ENCODE results near the gene MAML3.

The MAML3 gene

DNA sequence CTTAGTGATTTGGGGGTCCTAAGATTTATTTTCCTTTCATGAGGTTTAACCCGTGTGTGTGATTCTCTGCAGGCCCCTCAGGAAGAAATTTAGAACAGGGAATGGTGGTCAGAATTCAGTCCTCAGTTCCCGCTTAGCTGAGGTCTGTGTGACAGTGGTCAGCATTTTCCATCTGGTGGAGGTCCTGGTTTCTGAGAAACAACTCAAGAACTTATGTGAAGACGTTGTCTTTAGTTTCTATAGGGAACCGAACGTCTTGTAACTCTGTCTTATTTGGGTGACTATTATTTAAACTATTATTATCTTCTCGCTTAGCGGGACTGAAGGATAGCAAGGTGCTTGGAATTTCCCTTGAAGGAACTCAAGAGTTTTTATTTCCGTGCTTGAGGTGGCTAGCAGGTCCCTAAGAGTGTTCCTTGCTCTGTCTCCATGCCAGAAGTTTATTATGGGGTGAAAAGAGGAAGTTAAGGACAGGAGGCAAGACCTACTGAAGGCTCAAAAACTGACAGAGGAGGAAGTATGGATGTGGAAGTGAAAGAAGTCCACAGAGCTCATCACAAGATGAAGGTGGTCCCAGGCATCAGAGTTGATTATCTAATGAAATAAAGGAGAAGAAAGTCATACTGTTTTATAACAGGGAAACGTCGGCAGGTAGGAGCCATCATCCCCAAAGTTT is 479.0 kb downstream of the MAML3 start:
- Histone ChIP-seq H3K9me3 (ENCODE audit: control insufficient read depth in 1 of 2, low read length in 2 of 2) (no peaks in the 10 kb centered on the region), H3K4me3 (ENCODE audit: low read depth in 1 of 2, low read length in 2 of 2) (no peak overlapping the region), H3K36me3 (ENCODE audit: control insufficient read depth in 1 of 2, insufficient read depth in 2 of 2, low read length in 2 of 2) (peaks cover 15 to 25% of the 10 kb centered on the region in 2 donors), H3K27me3 (ENCODE audit: low read depth, low read length) (no peaks in the 10 kb centered on the region), H3K27ac (ENCODE audit: low read length) (no peak overlapping the region), H3K4me1 (ENCODE audit: control insufficient read depth in 1 of 2, insufficient read depth in 2 of 2, low read length in 2 of 2) (no peaks in the 10 kb centered on the region)

DNA sequence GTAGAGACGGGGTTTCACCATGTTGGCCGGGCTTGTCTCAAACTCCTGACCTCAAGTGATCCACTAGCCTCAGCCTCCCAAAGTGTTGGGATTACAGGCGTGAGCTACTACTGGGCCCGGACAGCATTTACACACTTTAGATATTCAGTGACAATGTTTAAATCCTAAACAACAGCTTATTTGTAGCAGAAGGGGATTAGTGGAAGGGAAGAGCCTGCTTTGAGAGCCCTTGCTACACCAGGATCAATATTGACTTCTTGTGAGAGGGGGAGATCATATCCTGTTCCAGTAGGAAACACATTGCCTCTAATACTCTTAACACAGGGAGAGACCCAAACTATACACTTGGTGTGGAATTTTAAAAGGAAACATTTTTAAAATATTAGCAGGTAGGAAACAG is 481.3 kb downstream of the MAML3 start:
- H3K9me3 ChIP-seq (ENCODE audit: control insufficient read depth in 1 of 2, low read length in 2 of 2) = no peaks in the 10 kb centered on the region
- H3K27ac ChIP-seq (ENCODE audit: low read length) = no peak overlapping the region
- H3K27me3 ChIP-seq (ENCODE audit: low read depth, low read length) = no peaks in the 10 kb centered on the region
- no peaks in the 10 kb centered on the region for H3K4me1 ChIP-seq (ENCODE audit: control insufficient read depth in 1 of 2, insufficient read depth in 2 of 2, low read length in 2 of 2)
- peaks cover 3 to 8% of the 10 kb centered on the region in 2 donors for H3K36me3 ChIP-seq (ENCODE audit: control insufficient read depth in 1 of 2, insufficient read depth in 2 of 2, low read length in 2 of 2)
- H3K4me3 ChIP-seq (ENCODE audit: low read depth in 1 of 2, low read length in 2 of 2) = no peak overlapping the region

DNA sequence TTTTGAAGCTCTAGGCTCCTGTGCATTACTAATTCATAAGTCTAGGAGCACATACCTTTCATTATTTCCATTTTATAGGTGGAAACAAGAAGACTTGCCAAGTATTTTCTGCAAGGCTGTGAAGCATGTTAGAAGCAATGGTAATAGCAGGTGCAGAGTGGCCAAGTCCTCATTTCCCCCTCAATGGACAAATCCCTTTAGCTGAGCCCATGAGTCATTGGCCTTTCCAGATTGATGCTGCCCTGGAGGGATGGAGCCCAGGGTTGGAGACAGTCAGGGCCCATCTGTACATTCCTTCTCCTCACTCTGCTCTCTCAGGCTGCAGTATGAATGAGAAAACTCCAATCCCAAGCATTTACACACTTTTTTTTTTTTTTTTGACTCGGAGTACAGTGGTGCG is 481.8 kb downstream of the MAML3 start:
- H3K27ac ChIP-seq (ENCODE audit: low read length) = no peak overlapping the region
- H3K36me3 ChIP-seq (ENCODE audit: control insufficient read depth in 1 of 2, insufficient read depth in 2 of 2, low read length in 2 of 2) = peaks cover 3 to 8% of the 10 kb centered on the region in 2 donors
- no peak overlapping the region for H3K4me3 ChIP-seq (ENCODE audit: low read depth in 1 of 2, low read length in 2 of 2)
- no peaks in the 10 kb centered on the region for H3K27me3 ChIP-seq (ENCODE audit: low read depth, low read length)
- peaks cover 2 to 5% of the 10 kb centered on the region in 2 donors for H3K4me1 ChIP-seq (ENCODE audit: control insufficient read depth in 1 of 2, insufficient read depth in 2 of 2, low read length in 2 of 2)
- H3K9me3 ChIP-seq (ENCODE audit: control insufficient read depth in 1 of 2, low read length in 2 of 2) = no peaks in the 10 kb centered on the region

DNA sequence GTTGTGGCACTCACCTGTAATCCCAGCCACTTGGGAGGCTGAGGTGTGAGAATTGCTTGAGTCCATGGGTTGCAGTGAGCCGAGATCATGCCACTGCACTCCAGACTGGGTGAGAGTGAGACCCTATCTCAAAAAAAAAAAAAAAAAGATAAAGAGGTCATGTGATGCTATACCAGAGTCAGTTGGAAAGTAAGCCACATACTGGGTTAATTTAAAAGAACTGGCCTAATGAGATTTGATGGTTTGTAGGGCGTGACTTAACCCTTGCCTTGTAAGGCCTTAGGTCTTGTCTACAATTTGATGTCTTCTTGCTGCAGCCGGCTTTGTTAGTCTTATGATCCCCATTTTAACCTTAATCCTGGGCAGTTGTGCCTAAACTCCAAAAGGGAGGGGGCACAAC is 483.2 kb downstream of the MAML3 start:
- Histone ChIP-seq H3K9me3 (ENCODE audit: control insufficient read depth in 1 of 2, low read length in 2 of 2) (no peaks in the 10 kb centered on the region), H3K4me3 (ENCODE audit: low read depth in 1 of 2, low read length in 2 of 2) (no peak overlapping the region), H3K4me1 (ENCODE audit: control insufficient read depth in 1 of 2, insufficient read depth in 2 of 2, low read length in 2 of 2) (peaks cover 7 to 9% of the 10 kb centered on the region in 2 donors), H3K36me3 (ENCODE audit: control insufficient read depth in 1 of 2, insufficient read depth in 2 of 2, low read length in 2 of 2) (peaks cover 3 to 8% of the 10 kb centered on the region in 2 donors), H3K27me3 (ENCODE audit: low read depth, low read length) (no peaks in the 10 kb centered on the region), H3K27ac (ENCODE audit: low read length) (no peak overlapping the region)

DNA sequence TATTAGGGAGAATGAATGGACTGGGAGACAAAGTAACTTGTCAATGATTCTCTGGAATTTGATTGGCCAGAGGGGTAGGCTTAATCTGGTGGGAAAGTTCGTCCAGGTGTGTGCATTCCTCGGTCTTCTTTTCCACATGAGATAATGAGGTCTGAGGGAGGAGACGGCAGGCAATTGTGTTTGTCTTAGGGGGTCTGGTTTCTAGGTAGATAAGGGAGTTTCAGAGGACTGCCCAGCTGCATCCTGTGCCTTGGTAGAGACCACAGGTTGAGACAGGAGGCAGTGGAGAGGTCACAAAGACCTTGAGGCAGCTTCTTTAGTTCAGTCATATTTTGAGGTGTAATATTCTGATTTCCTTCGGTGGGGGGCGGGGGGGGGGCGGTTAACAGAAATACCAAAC is 484.1 kb downstream of the MAML3 start:
- H3K4me3 ChIP-seq (ENCODE audit: low read depth in 1 of 2, low read length in 2 of 2) = no peak overlapping the region

DNA sequence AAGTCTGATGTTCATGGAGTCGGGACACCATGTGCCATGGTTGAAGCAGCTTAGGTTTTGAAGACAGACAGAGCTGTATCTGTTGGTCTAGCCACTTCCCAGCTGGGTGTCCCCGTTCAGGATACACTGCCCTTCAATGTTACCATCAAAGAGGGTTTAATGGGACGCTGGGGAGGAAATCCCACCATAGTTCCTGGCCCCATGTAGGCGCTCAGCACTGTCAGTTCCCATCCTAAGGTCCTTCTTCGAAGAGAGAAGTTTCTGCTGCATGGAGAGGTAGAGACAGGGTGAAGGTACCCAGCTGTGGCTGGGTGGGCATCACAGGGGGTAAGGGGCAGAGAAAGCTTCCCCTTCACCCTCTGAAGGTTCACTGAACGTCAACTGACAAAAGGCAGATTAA is 484.6 kb downstream of the MAML3 start:
- Histone ChIP-seq H3K36me3 (ENCODE audit: control insufficient read depth in 1 of 2, insufficient read depth in 2 of 2, low read length in 2 of 2) (peaks cover 3 to 8% of the 10 kb centered on the region in 2 donors), H3K4me1 (ENCODE audit: control insufficient read depth in 1 of 2, insufficient read depth in 2 of 2, low read length in 2 of 2) (peaks cover 9 to 12% of the 10 kb centered on the region in 2 donors), H3K27me3 (ENCODE audit: low read depth, low read length) (no peaks in the 10 kb centered on the region), H3K9me3 (ENCODE audit: control insufficient read depth in 1 of 2, low read length in 2 of 2) (no peaks in the 10 kb centered on the region), H3K27ac (ENCODE audit: low read length) (no peak overlapping the region), H3K4me3 (ENCODE audit: low read depth in 1 of 2, low read length in 2 of 2) (no peak overlapping the region)

More for the DNA sequence above, 484.1 kb downstream of the MAML3 start:
- Histone ChIP-seq H3K9me3 (ENCODE audit: control insufficient read depth in 1 of 2, low read length in 2 of 2) (no peaks in the 10 kb centered on the region), H3K4me1 (ENCODE audit: control insufficient read depth in 1 of 2, insufficient read depth in 2 of 2, low read length in 2 of 2) (peaks cover 9 to 12% of the 10 kb centered on the region in 2 donors), H3K27ac (ENCODE audit: low read length) (no peak overlapping the region), H3K36me3 (ENCODE audit: control insufficient read depth in 1 of 2, insufficient read depth in 2 of 2, low read length in 2 of 2) (peaks cover 3 to 8% of the 10 kb centered on the region in 2 donors), H3K27me3 (ENCODE audit: low read depth, low read length) (no peaks in the 10 kb centered on the region)

DNA sequence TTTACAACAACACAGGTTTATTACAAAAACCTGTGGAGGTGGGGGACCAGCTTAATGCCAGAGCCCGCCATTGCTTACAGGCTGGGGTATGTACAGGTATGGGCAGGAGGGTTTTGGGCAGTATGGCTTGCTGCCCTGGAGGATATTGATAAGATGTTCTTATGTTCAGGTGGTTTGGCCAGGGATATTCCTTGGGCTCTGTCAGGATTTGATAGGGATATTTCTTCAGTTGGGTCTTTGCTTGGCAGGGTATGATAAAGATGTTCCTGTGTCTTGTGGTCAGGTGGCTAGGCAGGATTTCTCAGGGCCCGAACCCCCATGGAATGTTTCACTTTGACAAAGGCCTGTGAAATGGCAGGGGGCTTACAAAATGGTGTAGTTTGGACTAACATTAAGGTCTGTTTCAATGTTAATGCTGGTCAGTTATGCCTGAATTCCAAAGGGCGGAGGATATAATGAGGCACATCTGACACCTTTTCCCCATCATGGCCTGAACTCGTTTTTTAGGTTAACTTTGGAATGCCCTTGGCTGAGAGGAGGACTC is 485.3 kb downstream of the MAML3 start:
- no peak overlapping the region for H3K4me3 ChIP-seq (ENCODE audit: low read depth in 1 of 2, low read length in 2 of 2)
- no peaks in the 10 kb centered on the region for H3K9me3 ChIP-seq (ENCODE audit: control insufficient read depth in 1 of 2, low read length in 2 of 2)
- no peaks in the 10 kb centered on the region for H3K27me3 ChIP-seq (ENCODE audit: low read depth, low read length)
- H3K4me1 ChIP-seq (ENCODE audit: control insufficient read depth in 1 of 2, insufficient read depth in 2 of 2, low read length in 2 of 2) = peaks cover 9 to 12% of the 10 kb centered on the region in 2 donors
- H3K36me3 ChIP-seq (ENCODE audit: control insufficient read depth in 1 of 2, insufficient read depth in 2 of 2, low read length in 2 of 2) = peaks cover 3 to 8% of the 10 kb centered on the region in 2 donors
- no peak overlapping the region for H3K27ac ChIP-seq (ENCODE audit: low read length)

DNA sequence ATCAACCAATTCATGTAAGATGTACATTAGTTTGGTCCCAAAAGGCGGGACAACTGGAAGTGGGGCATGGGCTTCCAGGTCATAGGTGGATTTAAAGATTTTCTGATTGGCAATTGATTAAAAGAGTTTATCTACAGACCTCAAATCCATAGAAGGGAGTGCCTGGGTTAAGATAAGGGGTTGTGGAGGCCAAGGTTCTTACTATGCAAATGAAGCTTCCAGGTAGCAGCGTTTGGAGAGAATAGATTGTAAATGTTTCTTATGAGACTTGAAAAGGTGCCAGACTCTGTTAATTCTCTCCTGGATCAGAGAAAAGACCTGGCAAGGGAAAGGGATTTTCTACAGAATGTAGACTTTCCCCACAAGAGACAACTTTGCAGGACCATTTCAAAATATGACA is 485.9 kb downstream of the MAML3 start:
- no peak overlapping the region for H3K4me3 ChIP-seq (ENCODE audit: low read depth in 1 of 2, low read length in 2 of 2)

More for the DNA sequence above, 485.9 kb downstream of the MAML3 start:
- no peaks in the 10 kb centered on the region for H3K9me3 ChIP-seq (ENCODE audit: control insufficient read depth in 1 of 2, low read length in 2 of 2)
- H3K4me1 ChIP-seq (ENCODE audit: control insufficient read depth in 1 of 2, insufficient read depth in 2 of 2, low read length in 2 of 2) = peaks cover 9 to 12% of the 10 kb centered on the region in 2 donors
- H3K36me3 ChIP-seq (ENCODE audit: control insufficient read depth in 1 of 2, insufficient read depth in 2 of 2, low read length in 2 of 2) = peaks cover 3 to 8% of the 10 kb centered on the region in 2 donors
- no peaks in the 10 kb centered on the region for H3K27me3 ChIP-seq (ENCODE audit: low read depth, low read length)
- H3K27ac ChIP-seq (ENCODE audit: low read length) = no peak overlapping the region
